ENCODE data around the gene NGF.

The NGF gene

GRCh38 chr1:115291741-115292140, 46.3 kb downstream of the NGF start:
- Histone ChIP-seq H3K4me3 (ENCODE audit: control insufficient read depth in 1 of 7, extremely low read depth in 1 of 7, insufficient read depth in 4 of 7, low read depth in 2 of 7, low read length in 6 of 7) (no peak overlapping the region), H3K27ac (ENCODE audit: insufficient read depth in 1 of 2, low read depth in 1 of 2, low read length in 2 of 2, poor library complexity in 1 of 2, severe bottlenecking in 2 of 2) (no peak overlapping the region), H3K4me1 (ENCODE audit: control extremely low read depth in 1 of 4, control insufficient read depth in 4 of 4, insufficient read depth in 4 of 4, low read length in 3 of 4) (no peaks in the 10 kb centered on the region), H3K27me3 (replicated peaks in 2 of 5; ENCODE audit: control insufficient read depth in 4 of 5, insufficient read depth in 5 of 5, low read length in 4 of 5) (peaks cover 0 to 3% (median 0%) of the 10 kb centered on the region in 5 experiments), H3K36me3 (ENCODE audit: control insufficient read depth in 4 of 4, insufficient read depth in 4 of 4, low read length in 3 of 4) (no peaks in the 10 kb centered on the region), H3K9me3 (ENCODE audit: control extremely low read depth in 1 of 5, control insufficient read depth in 4 of 5, insufficient read depth in 2 of 5, low read depth in 1 of 5, low read length in 4 of 5) (no peaks in the 10 kb centered on the region)
- no peak for DNase-seq
- 86% methylated on average over 1 of the region's 5 CpGs for WGBS (ENCODE audit: insufficient coverage)
- ChIA-PET CTCF (no interaction called here), POLR2A (no interaction called here)

GRCh38 chr1:115289940-115290339, 48.1 kb downstream of the NGF start:
- DNase-seq: no peak
- WGBS (ENCODE audit: insufficient coverage): 100% methylated on average over 1 of the region's 1 CpG
- H3K4me3 ChIP-seq (ENCODE audit: control insufficient read depth in 1 of 7, extremely low read depth in 1 of 7, insufficient read depth in 4 of 7, low read depth in 2 of 7, low read length in 6 of 7): no peak overlapping the region
- no peaks in the 10 kb centered on the region for H3K4me1 ChIP-seq (ENCODE audit: control extremely low read depth in 1 of 4, control insufficient read depth in 4 of 4, insufficient read depth in 4 of 4, low read length in 3 of 4)
- peaks cover 0 to 2% (median 0%) of the 10 kb centered on the region in 5 experiments for H3K27me3 ChIP-seq (replicated peaks in 2 of 5; ENCODE audit: control insufficient read depth in 4 of 5, insufficient read depth in 5 of 5, low read length in 4 of 5)
- no peaks in the 10 kb centered on the region for H3K9me3 ChIP-seq (ENCODE audit: control extremely low read depth in 1 of 5, control insufficient read depth in 4 of 5, insufficient read depth in 2 of 5, low read depth in 1 of 5, low read length in 4 of 5)
- H3K27ac ChIP-seq (ENCODE audit: insufficient read depth in 1 of 2, low read depth in 1 of 2, low read length in 2 of 2, poor library complexity in 1 of 2, severe bottlenecking in 2 of 2): no peak overlapping the region
- POLR2A ChIA-PET: no interaction called here
- CTCF ChIA-PET: no interaction called here
- H3K36me3 ChIP-seq (ENCODE audit: control insufficient read depth in 4 of 4, insufficient read depth in 4 of 4, low read length in 3 of 4): no peaks in the 10 kb centered on the region

GRCh38 chr1:115288591-115289198, 49.4 kb downstream of the NGF start:
- no peak for DNase-seq
- POLR2A ChIA-PET: no interaction called here
- Histone ChIP-seq H3K36me3 (ENCODE audit: control insufficient read depth in 4 of 4, insufficient read depth in 4 of 4, low read length in 3 of 4) (no peaks in the 10 kb centered on the region), H3K4me1 (ENCODE audit: control extremely low read depth in 1 of 4, control insufficient read depth in 4 of 4, insufficient read depth in 4 of 4, low read length in 3 of 4) (no peaks in the 10 kb centered on the region), H3K4me3 (ENCODE audit: control insufficient read depth in 1 of 7, extremely low read depth in 1 of 7, insufficient read depth in 4 of 7, low read depth in 2 of 7, low read length in 6 of 7) (no peak overlapping the region), H3K27me3 (replicated peaks in 2 of 5; ENCODE audit: control insufficient read depth in 4 of 5, insufficient read depth in 5 of 5, low read length in 4 of 5) (peaks cover 0 to 2% (median 0%) of the 10 kb centered on the region in 5 experiments), H3K27ac (ENCODE audit: insufficient read depth in 1 of 2, low read depth in 1 of 2, low read length in 2 of 2, poor library complexity in 1 of 2, severe bottlenecking in 2 of 2) (no peak overlapping the region), H3K9me3 (ENCODE audit: control extremely low read depth in 1 of 5, control insufficient read depth in 4 of 5, insufficient read depth in 2 of 5, low read depth in 1 of 5, low read length in 4 of 5) (no peaks in the 10 kb centered on the region)
- 100% methylated on average over 2 of the region's 3 CpGs for WGBS (ENCODE audit: insufficient coverage)
- CTCF ChIA-PET: interaction anchor here (1.1 kb wide), 1 partner anchor 14 kb away, joined by 3 read pairs; no protein-coding TSS in a partner anchor

- H3K36me3 ChIP-seq (ENCODE audit: control insufficient read depth in 4 of 4, insufficient read depth in 4 of 4, low read length in 3 of 4): no peaks in the 10 kb centered on the region
- no peaks in the 10 kb centered on the region for H3K4me1 ChIP-seq (ENCODE audit: control extremely low read depth in 1 of 4, control insufficient read depth in 4 of 4, insufficient read depth in 4 of 4, low read length in 3 of 4)
- WGBS (ENCODE audit: insufficient coverage): 97% methylated on average over 30 of the region's 30 CpGs
- no peak overlapping the region for H3K4me3 ChIP-seq (ENCODE audit: control insufficient read depth in 1 of 7, extremely low read depth in 1 of 7, insufficient read depth in 4 of 7, low read depth in 2 of 7, low read length in 6 of 7)
- H3K27me3 ChIP-seq (replicated peaks in 2 of 5; ENCODE audit: control insufficient read depth in 4 of 5, insufficient read depth in 5 of 5, low read length in 4 of 5): peaks cover 0 to 2% (median 0%) of the 10 kb centered on the region in 5 experiments
- DNase-seq: no peak
- no peaks in the 10 kb centered on the region for H3K9me3 ChIP-seq (ENCODE audit: control extremely low read depth in 1 of 5, control insufficient read depth in 4 of 5, insufficient read depth in 2 of 5, low read depth in 1 of 5, low read length in 4 of 5)
- CTCF ChIA-PET: no interaction called here
- H3K27ac ChIP-seq (ENCODE audit: insufficient read depth in 1 of 2, low read depth in 1 of 2, low read length in 2 of 2, poor library complexity in 1 of 2, severe bottlenecking in 2 of 2): no peak overlapping the region
- POLR2A ChIA-PET: no interaction called here
These were observed 51.4 kb downstream of the NGF start for GRCh38 chr1:115286431-115287205.

- 100% methylated on average over 6 of the region's 6 CpGs for WGBS (ENCODE audit: insufficient coverage)
- CTCF ChIA-PET: no interaction called here
These were observed 53.8 kb downstream of the NGF start for GRCh38 chr1:115284209-115284608.

GRCh38 chr1:115283681-115284146, 54.3 kb downstream of the NGF start:
- Histone ChIP-seq H3K27me3 (replicated peaks in 2 of 5; ENCODE audit: control insufficient read depth in 4 of 5, insufficient read depth in 5 of 5, low read length in 4 of 5) (peaks cover 0 to 2% (median 0%) of the 10 kb centered on the region in 5 experiments), H3K9me3 (ENCODE audit: control extremely low read depth in 1 of 5, control insufficient read depth in 4 of 5, insufficient read depth in 2 of 5, low read depth in 1 of 5, low read length in 4 of 5) (no peaks in the 10 kb centered on the region), H3K27ac (ENCODE audit: insufficient read depth in 1 of 2, low read depth in 1 of 2, low read length in 2 of 2, poor library complexity in 1 of 2, severe bottlenecking in 2 of 2) (no peak overlapping the region), H3K36me3 (ENCODE audit: control insufficient read depth in 4 of 4, insufficient read depth in 4 of 4, low read length in 3 of 4) (no peaks in the 10 kb centered on the region), H3K4me1 (ENCODE audit: control extremely low read depth in 1 of 4, control insufficient read depth in 4 of 4, insufficient read depth in 4 of 4, low read length in 3 of 4) (no peaks in the 10 kb centered on the region), H3K4me3 (ENCODE audit: control insufficient read depth in 1 of 7, extremely low read depth in 1 of 7, insufficient read depth in 4 of 7, low read depth in 2 of 7, low read length in 6 of 7) (no peak overlapping the region)
- ChIA-PET CTCF (no interaction called here), POLR2A (interaction anchor here (0.7 kb wide), 1 partner anchor 19 kb away, joined by 3 read pairs; no protein-coding TSS in a partner anchor)
- no peak for DNase-seq
- 97% methylated on average over 16 of the region's 20 CpGs for WGBS (ENCODE audit: insufficient coverage)

More at GRCh38 chr1:115284209-115284608, 53.8 kb downstream of the NGF start:
- Histone ChIP-seq H3K4me3 (ENCODE audit: control insufficient read depth in 1 of 7, extremely low read depth in 1 of 7, insufficient read depth in 4 of 7, low read depth in 2 of 7, low read length in 6 of 7) (no peak overlapping the region), H3K27me3 (replicated peaks in 2 of 5; ENCODE audit: control insufficient read depth in 4 of 5, insufficient read depth in 5 of 5, low read length in 4 of 5) (peaks cover 0 to 2% (median 0%) of the 10 kb centered on the region in 5 experiments), H3K36me3 (ENCODE audit: control insufficient read depth in 4 of 4, insufficient read depth in 4 of 4, low read length in 3 of 4) (no peaks in the 10 kb centered on the region), H3K9me3 (ENCODE audit: control extremely low read depth in 1 of 5, control insufficient read depth in 4 of 5, insufficient read depth in 2 of 5, low read depth in 1 of 5, low read length in 4 of 5) (no peaks in the 10 kb centered on the region), H3K27ac (ENCODE audit: insufficient read depth in 1 of 2, low read depth in 1 of 2, low read length in 2 of 2, poor library complexity in 1 of 2, severe bottlenecking in 2 of 2) (no peak overlapping the region), H3K4me1 (ENCODE audit: control extremely low read depth in 1 of 4, control insufficient read depth in 4 of 4, insufficient read depth in 4 of 4, low read length in 3 of 4) (no peaks in the 10 kb centered on the region)
- POLR2A ChIA-PET: no interaction called here
- no peak for DNase-seq

GRCh38 chr1:115283249-115283648, 54.8 kb downstream of the NGF start:
- POLR2A ChIA-PET: interaction anchor here (0.6 to 0.7 kb wide), 2 partner anchors 19 to 50 kb away, joined by 3 to 4 read pairs; no protein-coding TSS in a partner anchor
- Histone ChIP-seq H3K4me3 (ENCODE audit: control insufficient read depth in 1 of 7, extremely low read depth in 1 of 7, insufficient read depth in 4 of 7, low read depth in 2 of 7, low read length in 6 of 7) (no peak overlapping the region), H3K27me3 (replicated peaks in 2 of 5; ENCODE audit: control insufficient read depth in 4 of 5, insufficient read depth in 5 of 5, low read length in 4 of 5) (peaks cover 0 to 2% (median 0%) of the 10 kb centered on the region in 5 experiments), H3K36me3 (ENCODE audit: control insufficient read depth in 4 of 4, insufficient read depth in 4 of 4, low read length in 3 of 4) (no peaks in the 10 kb centered on the region), H3K27ac (ENCODE audit: insufficient read depth in 1 of 2, low read depth in 1 of 2, low read length in 2 of 2, poor library complexity in 1 of 2, severe bottlenecking in 2 of 2) (no peak overlapping the region), H3K9me3 (ENCODE audit: control extremely low read depth in 1 of 5, control insufficient read depth in 4 of 5, insufficient read depth in 2 of 5, low read depth in 1 of 5, low read length in 4 of 5) (no peaks in the 10 kb centered on the region), H3K4me1 (ENCODE audit: control extremely low read depth in 1 of 4, control insufficient read depth in 4 of 4, insufficient read depth in 4 of 4, low read length in 3 of 4) (no peaks in the 10 kb centered on the region)
- 91% methylated on average over 13 of the region's 13 CpGs for WGBS (ENCODE audit: insufficient coverage)
- CTCF ChIA-PET: interaction anchor here (0.8 kb wide), 1 partner anchor 49 kb away, joined by 3 read pairs; no protein-coding TSS in a partner anchor
- no peak for DNase-seq
